GM12864 (cell line): ENCODE results near the gene SFXN2.

ENCODE experiments used
- DNase-seq: peaks from one replicate; pipeline ENCODE4 v3.0.0-alpha.2; 2011; ENCODE audit warnings: low read depth
- H3K4me3 ChIP-seq: 2 replicates; pipeline ENCODE4 v1.5.1; 2011; ENCODE audit warnings: mild to moderate bottlenecking, low read depth, low read length, control low read depth
- TF ChIP-seq, protein P1 (sequence below): IDR thresholded peaks from 2 replicates; pipeline ENCODE4 v1.5.1; 2011; ENCODE audit warnings: low read depth, mild to moderate bottlenecking, moderate library complexity, low read length, control low read depth, inconsistent platforms; ENCODE audit errors: missing control alignments

SFXN2 gene

DNA sequence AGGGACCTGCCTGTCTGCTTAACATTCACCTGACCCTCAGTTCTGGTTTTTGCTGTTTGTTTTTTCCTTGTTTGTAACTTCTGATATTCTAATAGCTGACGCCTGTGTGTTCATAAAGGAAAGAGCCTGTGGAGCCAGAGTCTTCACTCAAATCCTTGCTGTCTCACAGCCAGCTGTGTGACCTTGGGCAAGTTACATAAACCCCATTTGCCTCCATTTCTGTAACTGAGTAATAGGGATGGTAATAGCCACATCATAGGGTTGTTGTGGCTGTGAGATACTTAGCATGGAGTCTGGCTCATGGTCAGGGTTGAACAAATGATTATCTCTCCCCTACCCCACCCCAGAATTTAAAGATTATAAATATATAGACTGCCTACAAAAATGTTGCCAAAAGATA lies 56.4 kb downstream of the SFXN2 start:
- DNase-seq: no peak
- H3K4me3 ChIP-seq: no peak overlapping the region
- TF ChIP-seq, protein P1, sequence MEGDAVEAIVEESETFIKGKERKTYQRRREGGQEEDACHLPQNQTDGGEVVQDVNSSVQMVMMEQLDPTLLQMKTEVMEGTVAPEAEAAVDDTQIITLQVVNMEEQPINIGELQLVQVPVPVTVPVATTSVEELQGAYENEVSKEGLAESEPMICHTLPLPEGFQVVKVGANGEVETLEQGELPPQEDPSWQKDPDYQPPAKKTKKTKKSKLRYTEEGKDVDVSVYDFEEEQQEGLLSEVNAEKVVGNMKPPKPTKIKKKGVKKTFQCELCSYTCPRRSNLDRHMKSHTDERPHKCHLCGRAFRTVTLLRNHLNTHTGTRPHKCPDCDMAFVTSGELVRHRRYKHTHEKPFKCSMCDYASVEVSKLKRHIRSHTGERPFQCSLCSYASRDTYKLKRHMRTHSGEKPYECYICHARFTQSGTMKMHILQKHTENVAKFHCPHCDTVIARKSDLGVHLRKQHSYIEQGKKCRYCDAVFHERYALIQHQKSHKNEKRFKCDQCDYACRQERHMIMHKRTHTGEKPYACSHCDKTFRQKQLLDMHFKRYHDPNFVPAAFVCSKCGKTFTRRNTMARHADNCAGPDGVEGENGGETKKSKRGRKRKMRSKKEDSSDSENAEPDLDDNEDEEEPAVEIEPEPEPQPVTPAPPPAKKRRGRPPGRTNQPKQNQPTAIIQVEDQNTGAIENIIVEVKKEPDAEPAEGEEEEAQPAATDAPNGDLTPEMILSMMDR: no peak

GRCh38 chr10:102773320-102773719 lies 58.9 kb downstream of the SFXN2 start:
- H3K4me3 ChIP-seq: no peak overlapping the region
- TF ChIP-seq, protein P1: no peak
- DNase-seq: no peak

- TF ChIP-seq, protein P1: no peak
- DNase-seq: no peak
- H3K4me3 ChIP-seq: no peak overlapping the region
Observed at GRCh38 chr10:102773986-102774385, 59.5 kb downstream of the SFXN2 start.

DNA sequence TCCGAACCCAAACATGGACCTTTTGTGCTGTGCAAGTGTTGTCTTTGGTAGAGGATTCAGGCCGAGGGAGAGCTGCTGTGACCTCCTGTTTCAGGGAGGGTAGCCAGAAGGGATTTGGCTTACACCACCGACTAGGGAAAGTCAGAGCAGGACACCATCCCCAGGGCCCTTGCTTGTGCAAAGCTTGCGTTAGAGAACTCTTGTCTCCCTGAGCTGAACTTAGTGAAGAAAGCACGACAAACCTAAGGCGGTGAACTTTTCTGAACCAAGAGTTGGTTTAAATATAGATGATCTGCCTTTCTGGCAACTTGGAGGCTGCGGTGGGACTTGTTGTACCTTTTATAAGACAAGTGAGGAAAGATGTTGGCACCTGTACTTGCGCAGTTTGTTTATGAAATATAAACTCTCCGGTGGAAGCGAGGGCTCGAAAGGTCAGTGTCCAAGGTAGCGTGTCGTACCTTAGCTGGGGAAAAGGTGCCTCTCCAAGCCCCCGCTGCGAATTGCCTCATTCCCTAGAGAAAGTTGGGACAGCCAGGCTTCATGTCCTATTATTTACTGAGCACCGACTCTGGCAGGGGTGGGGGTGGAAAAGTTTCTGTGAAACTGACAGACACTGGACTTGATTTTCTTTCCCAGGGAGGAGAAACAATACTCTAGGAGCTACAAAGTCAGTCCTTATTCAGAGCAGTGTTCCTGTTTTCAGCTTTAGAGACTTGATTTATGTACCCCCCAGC lies 60.9 kb downstream of the SFXN2 start:
- TF ChIP-seq, protein P1: no peak
- no peak for DNase-seq
- H3K4me3 ChIP-seq: no peak overlapping the region

DNA sequence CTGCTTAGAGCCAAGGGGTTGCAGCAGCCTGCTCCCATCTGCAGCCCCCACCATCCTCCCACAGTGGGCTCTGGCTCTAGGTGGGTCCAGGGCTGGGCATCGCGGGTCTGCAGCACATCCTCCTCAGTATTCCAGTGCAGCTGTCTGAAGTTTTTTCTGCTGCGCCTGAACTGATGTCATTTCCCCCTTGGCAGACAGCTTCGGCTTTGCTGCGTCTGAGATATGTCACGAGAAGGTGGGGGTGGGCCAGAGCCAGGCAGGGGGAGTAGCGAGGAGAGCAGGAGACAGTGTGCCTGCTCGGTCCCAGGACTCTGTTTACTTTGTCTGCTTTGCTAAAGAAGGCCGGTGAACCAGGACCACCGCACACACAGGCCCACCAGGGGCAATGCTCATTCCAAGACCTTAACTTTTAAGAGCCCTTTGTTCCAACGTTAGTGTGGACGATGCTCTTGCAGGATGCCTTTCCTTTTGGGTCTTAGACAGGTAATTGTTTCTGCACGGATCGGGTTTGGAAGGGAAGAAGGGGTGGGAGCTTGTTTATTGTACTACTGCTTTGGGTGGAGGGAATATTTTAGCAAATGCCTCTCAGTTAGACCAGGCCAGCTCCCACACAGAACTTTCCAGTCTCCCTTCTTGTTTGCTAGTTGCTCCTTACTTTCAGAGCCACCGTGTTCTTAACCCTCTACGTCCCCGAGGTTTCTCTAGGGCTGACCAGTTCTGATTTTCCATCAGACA lies 61.7 kb downstream of the SFXN2 start:
- TF ChIP-seq, protein P1: no peak
- H3K4me3 ChIP-seq: no peak overlapping the region
- DNase-seq: no peak

DNA sequence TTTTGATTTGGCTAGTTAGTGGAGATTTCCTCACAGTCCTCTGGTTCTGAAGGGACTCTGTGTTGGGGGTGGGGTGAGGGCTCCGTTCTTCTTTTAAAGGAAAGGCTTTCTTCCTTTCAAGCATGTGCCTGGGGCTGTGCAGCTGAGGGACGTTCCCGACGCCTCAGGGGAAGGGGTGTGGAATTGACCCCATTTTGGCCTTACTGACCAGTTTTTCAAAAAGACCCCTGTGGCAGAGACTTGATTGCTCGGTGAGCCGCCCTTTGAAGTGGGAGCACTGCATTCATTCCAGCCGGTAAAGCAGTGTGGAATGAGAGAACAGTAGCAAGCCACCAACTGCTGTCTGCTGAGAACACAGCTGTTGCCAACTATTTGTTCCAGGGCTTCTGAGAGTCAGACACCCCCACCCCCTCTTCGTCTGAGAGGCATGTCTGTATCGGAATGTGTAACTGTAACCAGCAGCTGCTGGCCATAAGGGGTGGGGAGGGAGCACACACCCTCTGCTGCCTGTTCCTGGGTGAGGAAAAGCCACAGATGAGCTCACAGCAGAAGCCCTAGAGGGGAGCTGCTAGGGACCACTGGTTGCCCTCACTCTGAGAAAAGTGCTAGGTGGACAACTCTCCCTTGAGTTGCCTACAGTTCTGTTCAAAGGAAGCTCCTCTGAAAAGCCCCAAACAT lies 62.5 kb downstream of the SFXN2 start:
- no peak overlapping the region for H3K4me3 ChIP-seq
- DNase-seq: no peak
- TF ChIP-seq, protein P1: no peak
